ENCODE data around the gene TMSB15A.
"Not testable (repeated sequence)": the region's sequence is repeated elsewhere in the genome, so short reads cannot be mapped to it uniquely, and the experiment has no call there.

TMSB15A gene

DNA sequence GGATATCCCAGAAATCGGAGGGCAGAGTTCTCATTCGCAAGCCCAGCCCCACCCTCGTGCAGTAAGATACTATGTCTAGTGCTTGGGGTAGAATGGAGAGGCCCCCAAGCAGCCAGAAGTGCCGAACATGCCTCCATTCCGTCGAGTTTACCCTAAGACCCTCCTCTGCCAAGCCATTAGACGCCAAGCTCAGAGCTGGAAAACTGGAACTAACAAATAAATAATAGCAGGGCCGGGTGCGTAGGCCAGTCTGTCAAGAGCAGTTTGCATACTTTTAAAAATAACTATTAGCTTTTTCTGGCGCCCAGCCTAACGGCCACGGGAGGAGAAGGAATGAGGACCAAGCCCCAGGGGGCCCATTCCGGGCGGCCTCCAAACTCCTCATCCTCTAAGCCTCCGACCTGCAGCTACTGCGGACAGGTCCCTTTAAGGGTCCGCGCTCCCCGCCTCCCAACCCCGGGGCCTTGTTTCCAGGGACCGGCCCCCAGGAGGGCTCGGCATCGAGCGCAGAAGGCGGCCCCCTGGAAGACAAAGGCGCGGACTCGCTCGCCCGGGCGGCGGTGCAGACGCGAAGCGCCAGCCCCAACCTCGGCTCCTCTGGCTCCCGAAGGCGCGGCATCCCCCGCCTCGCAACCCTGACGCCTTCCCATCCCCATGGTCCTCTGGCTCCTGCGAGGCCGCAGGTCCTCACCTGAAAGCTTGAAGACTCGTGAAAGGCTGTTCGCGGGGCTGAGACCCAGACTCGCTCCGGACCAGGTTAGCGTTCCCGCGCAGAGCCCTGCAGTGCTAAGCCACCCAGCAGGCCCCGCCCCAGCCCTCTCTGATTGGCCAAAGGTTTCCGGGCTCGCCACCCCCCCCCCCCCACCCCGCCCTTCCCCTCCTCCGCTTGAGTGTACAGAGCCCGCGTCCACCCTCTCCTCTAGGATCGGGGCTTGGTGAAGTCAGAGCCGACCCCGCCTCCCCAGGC, at the start of gene TMSB15A:
Gene TMSB15A, minus strand, starts transcription at position 765 of the 967 bp plus-strand sequence.
- DNase-seq (ENCODE audit: low read depth in 2 of 2, low spot score in 1 of 2) = peak; percentile 8 to 14

DNA sequence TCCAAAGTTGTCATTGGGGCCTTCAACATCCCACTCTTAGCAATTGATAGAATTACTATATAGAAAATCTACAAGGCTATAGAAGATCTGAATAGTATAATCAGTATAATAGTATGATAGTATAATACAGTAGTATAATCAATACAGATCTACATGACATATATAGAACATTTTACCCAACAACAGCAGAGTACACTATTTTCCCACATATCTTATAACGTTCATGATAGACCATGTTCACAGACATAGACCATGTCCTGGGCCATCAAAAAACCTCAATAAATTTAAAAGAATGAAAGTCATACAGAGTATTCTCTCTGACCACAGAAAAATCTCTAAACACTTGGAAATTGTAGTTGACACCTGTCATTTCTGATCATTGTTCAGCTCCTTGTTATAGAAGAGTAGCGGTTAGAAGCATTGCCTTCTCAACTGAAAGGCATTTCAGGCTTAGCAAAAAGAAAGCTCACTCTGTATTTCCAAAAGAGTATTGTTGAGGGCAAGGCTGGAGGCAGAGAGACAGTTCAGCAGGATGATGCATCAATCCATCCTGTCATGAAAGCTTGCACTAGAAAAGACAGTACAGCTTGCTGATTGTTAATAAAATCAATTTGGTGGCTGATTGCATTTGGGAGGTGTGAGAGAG, 44.0 kb upstream of the TMSB15A start:
- no peak for DNase-seq (ENCODE audit: low read depth in 2 of 2, low spot score in 1 of 2)

DNA sequence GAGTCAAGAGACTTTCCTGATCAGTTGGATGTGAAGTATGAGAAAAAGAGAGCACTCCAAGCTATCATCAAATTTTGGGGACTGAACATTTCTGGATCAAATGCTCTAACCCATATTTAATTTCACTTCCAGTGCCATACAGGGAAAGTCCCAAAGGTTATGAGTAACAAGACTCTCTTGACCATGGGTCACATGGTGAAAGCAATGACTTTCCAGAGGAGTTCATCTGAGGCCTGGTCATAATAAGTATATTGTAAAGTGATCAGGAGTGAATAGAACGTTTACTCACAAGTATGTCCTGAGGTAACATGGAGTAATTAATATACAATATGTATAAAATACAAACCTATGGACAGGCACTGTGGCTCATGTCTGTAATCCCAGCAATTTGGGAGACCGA, 42.1 kb upstream of the TMSB15A start:
- no peak for DNase-seq (ENCODE audit: low read depth in 2 of 2, low spot score in 1 of 2)

DNA sequence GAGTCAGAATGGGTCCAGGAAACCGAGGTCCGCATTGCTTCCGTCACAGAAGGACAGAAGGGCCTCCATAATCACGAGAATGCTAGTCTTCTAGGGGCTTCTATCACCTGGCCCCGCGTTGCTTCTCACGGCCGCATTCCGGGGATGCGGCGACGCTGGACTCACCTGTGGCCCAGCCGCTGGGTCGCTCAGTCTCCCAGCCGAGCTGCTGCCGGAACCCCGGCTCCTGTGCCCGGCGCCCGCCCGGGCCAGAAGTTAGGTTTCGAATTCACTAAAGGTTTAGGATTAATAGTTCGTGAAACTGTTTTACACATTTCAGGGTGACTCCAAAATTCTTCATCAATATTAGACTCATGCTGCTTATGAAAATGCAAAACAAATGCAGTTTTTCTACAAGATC, 31.7 kb upstream of the TMSB15A start:
- no peak for DNase-seq (ENCODE audit: low read depth in 2 of 2, low spot score in 1 of 2)

DNA sequence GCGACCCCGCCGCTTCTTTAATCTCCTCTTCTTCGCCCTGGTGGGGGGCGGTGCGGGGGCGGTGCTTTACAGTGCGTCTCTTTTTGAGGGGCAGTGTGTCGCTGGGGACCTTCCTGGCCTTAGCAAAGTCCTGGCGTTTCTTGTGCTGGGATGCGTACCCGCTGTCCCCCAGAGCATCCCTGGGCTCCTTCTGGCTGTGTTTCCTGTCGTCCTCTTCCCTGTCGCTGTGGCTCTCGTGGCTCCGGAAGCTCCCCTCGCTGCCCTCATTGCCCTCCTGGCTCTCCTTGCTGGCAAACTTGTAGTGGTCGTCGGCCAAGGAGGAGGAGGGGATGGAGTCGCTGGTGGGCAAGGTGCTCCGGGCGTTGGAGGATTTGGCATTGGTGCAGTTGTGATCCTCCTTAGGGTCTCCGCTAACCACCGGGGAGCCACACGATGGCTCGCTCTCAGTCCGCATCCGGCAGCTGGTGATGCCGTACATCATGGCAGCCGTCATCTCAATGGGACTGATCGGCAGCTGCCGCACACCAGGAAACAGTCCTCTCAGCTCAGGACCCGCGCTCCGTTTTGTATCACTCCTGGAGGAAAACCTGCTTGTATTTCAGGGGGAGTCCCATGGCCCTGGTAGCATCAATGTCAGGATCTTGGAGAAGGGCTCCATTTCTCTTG, 30.4 kb upstream of the TMSB15A start:
- DNase-seq (ENCODE audit: low read depth in 2 of 2, low spot score in 1 of 2) = no peak

DNA sequence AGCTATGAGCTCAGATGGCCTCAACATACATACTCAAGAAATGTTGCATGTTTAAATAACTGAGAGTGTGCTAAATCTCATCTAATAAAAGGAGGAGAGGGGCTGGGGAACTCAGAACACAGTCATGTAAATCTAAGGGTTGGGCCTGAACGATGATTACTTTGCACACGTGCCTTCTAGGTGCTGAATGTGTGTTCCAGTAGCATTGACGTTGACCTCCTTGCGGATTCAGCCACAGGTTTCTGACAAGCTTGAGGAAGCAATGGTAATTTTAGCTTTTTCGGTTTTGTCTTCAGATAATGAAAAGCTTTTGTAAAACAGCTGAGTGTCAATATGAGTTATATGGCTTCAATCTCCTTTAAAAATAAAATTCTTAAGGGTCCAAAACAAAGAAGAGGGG, 29.6 kb upstream of the TMSB15A start:
- DNase-seq (ENCODE audit: low read depth in 2 of 2, low spot score in 1 of 2) = not testable (repeated sequence)

DNA sequence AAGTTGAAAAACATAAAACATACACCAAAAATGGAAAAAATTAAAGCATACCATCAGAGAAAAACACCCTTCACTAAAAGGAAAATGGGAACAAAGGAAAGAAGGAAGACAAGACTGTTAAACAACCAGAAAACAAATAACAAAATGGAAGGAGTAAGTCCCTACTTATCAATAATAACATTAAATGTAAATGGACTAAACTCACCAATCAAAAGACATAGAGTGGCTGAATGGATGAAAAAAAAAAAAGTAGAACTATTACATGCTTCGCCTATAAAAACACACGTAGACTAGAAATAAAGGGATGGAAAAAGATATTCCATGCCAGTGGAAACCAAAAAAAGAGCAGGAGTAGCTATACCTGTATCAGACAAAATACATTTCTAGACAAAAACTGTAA, 19.4 kb upstream of the TMSB15A start:
- no peak for DNase-seq (ENCODE audit: low read depth in 2 of 2, low spot score in 1 of 2)

DNA sequence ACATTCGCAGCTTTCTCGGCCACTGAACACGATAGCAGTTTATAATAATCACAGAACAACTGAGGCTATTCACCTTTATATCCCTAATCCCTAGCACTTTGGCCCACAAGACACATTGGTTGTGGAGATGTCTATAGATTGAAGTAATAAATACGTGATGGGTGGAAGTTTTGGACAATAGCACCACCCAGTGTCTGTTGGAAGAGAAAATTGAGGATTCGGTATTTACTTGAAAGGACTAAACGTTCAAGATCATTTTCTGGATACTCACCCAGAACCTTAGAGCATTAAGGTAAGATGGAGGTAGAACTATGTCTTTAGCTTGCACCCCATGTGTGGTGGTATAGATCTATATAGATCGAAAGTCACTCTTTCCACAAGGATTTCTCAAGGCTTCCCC, 787 bp upstream of the TMSB15A start:
- DNase-seq (ENCODE audit: low read depth in 2 of 2, low spot score in 1 of 2) = no peak

DNA sequence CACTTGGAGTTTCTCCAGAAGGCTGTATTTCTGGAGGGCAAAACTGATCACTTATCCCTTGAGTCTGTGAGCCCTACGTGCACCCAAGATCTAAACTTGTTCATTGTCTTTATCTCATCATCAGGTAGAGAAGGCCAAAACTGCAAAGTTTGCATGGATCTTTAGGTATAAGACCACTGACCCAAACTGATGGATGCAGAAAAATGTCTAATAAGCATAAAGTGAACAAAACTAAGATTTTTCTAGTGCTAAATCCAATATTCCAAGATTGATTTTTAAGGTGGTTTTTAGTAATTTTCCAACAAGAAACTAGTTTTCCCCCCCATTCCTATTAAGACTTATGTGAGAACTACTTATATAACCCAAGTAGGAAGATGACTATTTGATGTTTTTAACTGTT, 2.0 kb downstream of the TMSB15A start:
- DNase-seq (ENCODE audit: low read depth in 2 of 2, low spot score in 1 of 2) = no peak

DNA sequence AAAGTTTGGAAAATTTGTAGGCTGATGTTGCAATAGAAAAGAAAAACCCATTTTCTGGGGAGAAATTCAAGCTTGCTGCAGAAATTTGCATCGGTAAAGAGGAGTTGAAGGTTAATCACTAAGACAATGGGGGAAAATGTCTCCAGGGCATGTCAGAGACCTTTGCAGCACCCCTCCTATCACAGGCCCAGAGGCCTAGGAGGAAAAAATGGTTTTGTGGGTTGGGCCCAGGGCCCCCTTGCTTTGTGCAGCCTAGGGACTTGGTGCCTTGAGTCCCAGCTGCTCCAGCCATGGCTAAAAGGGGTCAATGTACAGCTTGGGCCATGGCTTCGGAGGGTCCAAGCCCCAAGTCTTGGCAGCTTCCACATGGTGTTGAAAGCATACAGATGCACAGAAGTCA, 17.8 kb downstream of the TMSB15A start:
- DNase-seq (ENCODE audit: low read depth in 2 of 2, low spot score in 1 of 2) = no peak

DNA sequence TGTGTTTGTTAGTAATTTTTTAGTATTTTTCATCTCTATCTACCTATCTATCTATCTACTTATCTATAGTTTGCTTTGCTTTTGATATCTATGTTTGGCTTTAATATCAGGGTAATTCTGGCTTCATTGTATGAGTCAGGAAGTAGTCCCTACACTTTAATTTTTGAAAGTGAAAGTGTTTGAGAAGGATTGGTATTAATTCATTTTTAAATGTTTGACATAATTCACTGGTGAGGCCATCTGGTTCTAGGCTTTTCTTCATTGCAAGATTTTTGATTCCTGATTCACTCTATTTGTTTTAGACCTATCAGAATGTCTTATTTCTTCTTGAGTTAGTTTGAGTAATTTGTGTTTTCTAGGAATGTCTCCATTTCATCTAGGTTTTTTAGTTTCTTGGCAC, 24.8 kb downstream of the TMSB15A start:
- no peak for DNase-seq (ENCODE audit: low read depth in 2 of 2, low spot score in 1 of 2)

DNA sequence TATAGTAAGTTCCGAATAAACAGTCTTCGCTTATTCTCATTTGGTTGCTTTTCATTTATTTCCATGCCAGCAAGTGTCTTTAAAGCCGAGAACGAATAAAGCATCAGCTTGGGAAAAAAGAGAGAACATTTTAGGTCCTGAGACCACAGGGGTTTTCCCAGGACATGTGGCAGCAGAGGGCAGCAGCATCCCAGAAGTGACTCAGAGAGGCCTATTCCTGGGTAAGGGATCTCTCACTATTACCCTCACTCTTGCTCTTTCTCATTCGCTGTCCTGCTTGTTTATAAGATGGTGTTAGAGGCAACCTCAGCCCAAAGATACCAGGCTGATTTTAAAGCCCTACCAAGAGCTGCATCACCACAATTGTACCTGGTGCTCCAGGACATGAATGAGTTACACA, 37.8 kb downstream of the TMSB15A start:
- DNase-seq (ENCODE audit: low read depth in 2 of 2, low spot score in 1 of 2) = not testable (repeated sequence)

DNA sequence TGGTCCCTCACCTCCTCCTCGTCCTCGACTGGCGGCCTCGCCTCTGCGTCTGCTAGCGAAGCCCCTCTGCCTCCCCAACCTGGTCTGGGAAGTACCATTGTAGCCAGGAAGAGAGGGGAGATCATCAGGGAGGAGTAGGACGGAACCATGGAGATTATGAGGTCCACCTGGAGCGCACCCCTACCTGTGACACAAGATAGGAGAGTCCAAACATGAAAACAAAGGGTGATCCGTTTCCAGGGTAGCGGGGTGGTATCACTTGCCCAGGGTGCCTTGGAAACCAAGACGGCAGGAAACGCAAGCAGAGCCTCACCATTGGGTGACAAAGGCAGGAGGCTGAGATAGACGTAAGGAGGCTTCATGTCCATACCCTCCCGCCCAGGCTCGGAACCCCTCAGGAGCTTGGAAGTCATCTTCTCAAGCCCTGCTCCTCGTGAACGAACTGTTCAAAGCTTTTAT, 44.7 kb downstream of the TMSB15A start, which contains the start of gene TCP11X2:
Gene TCP11X2, minus strand, starts transcription at position 51 of the 459 bp plus-strand sequence.
- not testable (repeated sequence) for DNase-seq (ENCODE audit: low read depth in 2 of 2, low spot score in 1 of 2)

DNA sequence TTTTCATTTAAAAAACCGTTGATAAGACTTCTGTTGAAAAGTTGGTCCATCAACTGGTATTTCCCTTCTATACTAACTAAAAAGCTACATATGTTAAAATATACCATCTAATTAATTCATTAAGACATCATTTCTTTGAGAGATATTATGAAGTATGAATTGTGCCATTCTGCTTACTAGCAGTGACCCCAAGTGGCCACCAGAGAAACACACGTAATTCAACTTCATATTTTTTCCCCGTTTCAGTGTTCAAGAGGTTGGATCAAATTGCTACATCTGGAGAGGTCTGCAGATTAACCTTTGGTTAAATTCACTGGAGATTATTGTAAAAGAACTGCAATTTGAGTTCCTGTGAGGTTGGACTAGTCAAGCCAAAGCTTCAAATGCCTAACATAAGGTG, 46.3 kb downstream of the TMSB15A start:
- DNase-seq (ENCODE audit: low read depth in 2 of 2, low spot score in 1 of 2) = not testable (repeated sequence)
